HEK293 (cell line): ENCODE measurements around the gene INPP5A.

ENCODE experiments used
- CTCF ChIA-PET: fragments of 350-600 bp; formaldehyde crosslinking; extraction: SDS; loops from one replicate; lab custom pipeline; 2021; ENCODE audit warnings: antibody characterized with exemption; lab: Yijun Ruan, JAX
- POLR2A ChIA-PET: fragments of 300-600 bp; formaldehyde crosslinking; extraction: SDS; loops from one replicate; lab custom pipeline; 2020; ENCODE audit warnings: antibody characterized with exemption, inconsistent platforms; lab: Yijun Ruan, JAX
- H3K27ac ChIP-seq: fragments of 200-500 bp; sonication (Bioruptor generic); 2 replicates; pipeline ENCODE4 v1.5.1; 2014; ENCODE audit warnings: low read depth, low read length, control low read depth, inconsistent platforms; ENCODE audit errors: extremely low read depth
- H3K36me3 ChIP-seq, 2 experiments: fragments of 200-500 bp in 1 of 2; sonication (Bioruptor generic) in 1 of 2; 1 replicate in 1 of 2; 2 replicates in 1 of 2; pipeline ENCODE4 v1.5.1; 2014 to 2017; ENCODE audit warnings: inconsistent platforms in 2 of 2, low read length in 2 of 2; ENCODE audit not compliant: control insufficient read depth in 2 of 2, insufficient read depth in 1 of 2
- H3K4me1 ChIP-seq: fragments of 200-500 bp; sonication (Bioruptor generic); 2 replicates; pipeline ENCODE4 v1.5.1; 2014; ENCODE audit warnings: mild to moderate bottlenecking, low read length, inconsistent platforms; ENCODE audit not compliant: control insufficient read depth, insufficient read depth
- H3K4me3 ChIP-seq: 2 replicates; pipeline ENCODE4 v1.5.1; 2011; ENCODE audit warnings: low read depth, mild to moderate bottlenecking, control low read depth, low read length, moderate library complexity
- H3K9me3 ChIP-seq: fragments of 200-500 bp; sonication (Bioruptor generic); 2 replicates; pipeline ENCODE4 v1.5.1; 2014; ENCODE audit warnings: low read depth, low read length, inconsistent platforms; ENCODE audit not compliant: control insufficient read depth, insufficient read depth
- AEBP2 ChIP-seq: fragments of 450-650 bp; formaldehyde crosslinking; IDR thresholded peaks from 2 replicates; pipeline ENCODE4 v1.5.1; 2016; ENCODE audit warnings: missing biosample characterization, missing genetic modification characterization, borderline replicate concordance
- BCL11B ChIP-seq: fragments of 450-650 bp; formaldehyde crosslinking; IDR thresholded peaks from 2 replicates; pipeline ENCODE4 v1.5.1; 2016; ENCODE audit warnings: low read depth, missing biosample characterization, missing genetic modification characterization
- HOXC10 ChIP-seq: sonication (generic); formaldehyde crosslinking; IDR thresholded peaks from 2 replicates; pipeline ENCODE4 v1.8.1; 2023; ENCODE audit warnings: mild to moderate bottlenecking, missing genetic modification reagents
- KLF10 ChIP-seq: fragments of 450-650 bp; IDR thresholded peaks from 2 replicates; pipeline ENCODE4 v1.5.1; 2018; ENCODE audit warnings: missing biosample characterization, mild to moderate bottlenecking, missing genetic modification characterization
- KLF16 ChIP-seq: fragments of 450-650 bp; formaldehyde crosslinking; IDR thresholded peaks from 2 replicates; pipeline ENCODE4 v1.5.1; 2017; ENCODE audit warnings: missing biosample characterization, missing genetic modification characterization
- PATZ1 ChIP-seq: fragments of 450-650 bp; formaldehyde crosslinking; IDR thresholded peaks from 2 replicates; pipeline ENCODE4 v1.5.1; 2016; ENCODE audit warnings: missing biosample characterization, missing genetic modification characterization
- SALL2 ChIP-seq: fragments of 450-650 bp; formaldehyde crosslinking; IDR thresholded peaks from 2 replicates; pipeline ENCODE4 v1.5.0; 2017; ENCODE audit warnings: missing biosample characterization, mild to moderate bottlenecking, missing genetic modification characterization, borderline replicate concordance
- ZFHX2 ChIP-seq: fragments of 450-650 bp; formaldehyde crosslinking; conservative IDR thresholded peaks from 2 replicates; pipeline ENCODE4 v1.5.1; 2016; ENCODE audit warnings: missing biosample characterization, missing genetic modification characterization
- ZFP69B ChIP-seq: fragments of 450-650 bp; formaldehyde crosslinking; IDR thresholded peaks from 2 replicates; pipeline ENCODE4 v1.5.1; 2016; ENCODE audit warnings: missing biosample characterization, missing genetic modification characterization
- ZNF239 ChIP-seq: fragments of 450-650 bp; formaldehyde crosslinking; IDR thresholded peaks from 2 replicates; pipeline ENCODE4 v1.5.1; 2016; ENCODE audit warnings: missing biosample characterization, missing genetic modification characterization
- ZNF366 ChIP-seq: fragments of 450-650 bp; formaldehyde crosslinking; conservative IDR thresholded peaks from 2 replicates; pipeline ENCODE4 v1.5.1; 2016; ENCODE audit warnings: missing biosample characterization, missing genetic modification characterization
- ZNF473 ChIP-seq: fragments of 450-650 bp; formaldehyde crosslinking; IDR thresholded peaks from 2 replicates; pipeline ENCODE4 v1.5.1; 2017; ENCODE audit warnings: missing biosample characterization, missing genetic modification characterization
- ZNF488 ChIP-seq: fragments of 450-650 bp; formaldehyde crosslinking; IDR thresholded peaks from 2 replicates; pipeline ENCODE4 v1.5.1; 2016; ENCODE audit warnings: missing biosample characterization, missing genetic modification characterization
- ZNF530 ChIP-seq: fragments of 450-650 bp; formaldehyde crosslinking; IDR thresholded peaks from 2 replicates; pipeline ENCODE4 v1.5.1; 2016; ENCODE audit warnings: low read depth, missing biosample characterization, missing genetic modification characterization
- ZNF580 ChIP-seq: fragments of 450-650 bp; formaldehyde crosslinking; IDR thresholded peaks from 2 replicates; pipeline ENCODE4 v1.5.1; 2016; ENCODE audit warnings: missing biosample characterization, missing genetic modification characterization
- ZNF621 ChIP-seq: fragments of 450-650 bp; formaldehyde crosslinking; IDR thresholded peaks from 2 replicates; pipeline ENCODE4 v1.5.1; 2017; ENCODE audit warnings: missing biosample characterization, missing genetic modification characterization
- ZNF645 ChIP-seq: fragments of 450-650 bp; formaldehyde crosslinking; IDR thresholded peaks from 2 replicates; pipeline ENCODE4; 2016; ENCODE audit warnings: missing biosample characterization, missing genetic modification characterization
- ZNF670 ChIP-seq: fragments of 450-650 bp; formaldehyde crosslinking; IDR thresholded peaks from 2 replicates; pipeline ENCODE4 v1.5.1; 2016; ENCODE audit warnings: missing biosample characterization, missing genetic modification characterization, low read depth
- ZSCAN5A ChIP-seq: fragments of 450-650 bp; formaldehyde crosslinking; IDR thresholded peaks from 2 replicates; pipeline ENCODE4 v1.5.1; 2016; ENCODE audit warnings: missing biosample characterization, missing genetic modification characterization

INPP5A gene

GRCh38 chr10:132580617-132581016, 43.0 kb downstream of the INPP5A start (continued):
- no peak for TF ChIP-seq ZNF366 (tag by site-specific recombination)
- TF ChIP-seq ZSCAN5A (tag by site-specific recombination), result no peak
- TF ChIP-seq AEBP2, result no peak
- TF ChIP-seq ZFHX2, result no peak
- TF ChIP-seq KLF16 (tag by site-specific recombination), result no peak
- TF ChIP-seq PATZ1, result no peak
- TF ChIP-seq ZNF530 (tag by site-specific recombination), result no peak
- TF ChIP-seq HOXC10 (CRISPR knock-in tag), result no peak
- no peak for TF ChIP-seq ZNF670 (tag by site-specific recombination)

GRCh38 chr10:132582137-132582536, 44.5 kb downstream of the INPP5A start:
- Histone ChIP-seq H3K4me1 (no peaks in the 10 kb centered on the region), H3K27ac (no peak overlapping the region), H3K4me3 (no peak overlapping the region), H3K9me3 (no peaks in the 10 kb centered on the region), H3K36me3 (no peaks in the 10 kb centered on the region)
- ChIA-PET CTCF (no interaction called here), POLR2A (interaction anchor here (0.6 to 0.7 kb wide), 2 partner anchors 11 to 59 kb away, joined by 3 read pairs; no protein-coding TSS in a partner anchor)
- no peak for TF ChIP-seq KLF10 (tag by site-specific recombination)
- TF ChIP-seq ZNF580 (tag by site-specific recombination), result no peak
- TF ChIP-seq ZNF473, result no peak
- no peak for TF ChIP-seq SALL2 (tag by site-specific recombination)
- no peak for TF ChIP-seq ZFP69B (tag by site-specific recombination)
- no peak for TF ChIP-seq ZNF239 (tag by site-specific recombination)
- TF ChIP-seq BCL11B (tag by site-specific recombination), result no peak
- no peak for TF ChIP-seq ZNF488 (tag by site-specific recombination)
- no peak for TF ChIP-seq ZNF645 (tag by site-specific recombination)
- no peak for TF ChIP-seq ZNF670 (tag by site-specific recombination)
- no peak for TF ChIP-seq ZNF621
